Esophagus muscularis mucosa (tissue), 4 donors: ENCODE measurements around the gene PDS5B. TPM values are rescaled to one million over a fixed set of nuclear protein-coding genes. Genes with fewer than 3 reads are reported as not detected.

Source experiments
- DNase-seq: peaks from one replicate; pipeline ENCODE4 v3.0.0-alpha.2; 2017; ENCODE audit errors: extremely low spot score
- H3K27ac ChIP-seq, 4 donors: fragments of 200-600 bp; sonication (generic); replicated peaks in 1 of 4; 1 replicate in 3 of 4; 2 replicates in 1 of 4; pipeline ENCODE4 v1.5.1; 2016 to 2019; ENCODE audit warnings: mild to moderate bottlenecking in 1 of 4
- H3K27me3 ChIP-seq, 4 donors: fragments of 200-600 bp; sonication (generic); one replicate each; pipeline versions ENCODE4 v1.5.1 to v1.6.0; 2016 to 2019
- H3K36me3 ChIP-seq, 4 donors: fragments of 200-600 bp; sonication (generic); one replicate each; pipeline ENCODE4 v1.5.1; 2016 to 2019
- H3K4me1 ChIP-seq, 4 donors: fragments of 200-600 bp; sonication (generic); one replicate each; pipeline ENCODE4 v1.5.1; 2016 to 2019
- H3K4me3 ChIP-seq, 4 donors: fragments of 200-600 bp; sonication (generic); 1 replicate in 2 of 4; 2 replicates in 2 of 4; pipeline ENCODE4 v1.5.1; 2016 to 2019; ENCODE audit warnings: mild to moderate bottlenecking in 4 of 4, moderate library complexity in 1 of 4
- H3K9me3 ChIP-seq, 4 donors: fragments of 200-600 bp; sonication (generic); 1 replicate in 3 of 4; 2 replicates in 1 of 4; pipeline ENCODE4 v1.5.1; 2016 to 2019
- CTCF ChIP-seq, 3 experiments: fragments of 200-600 bp in 2 of 3; fragments of 450-650 bp in 1 of 3; sonication (generic) in 2 of 3; IDR thresholded peaks; one replicate each; pipeline ENCODE4 v1.5.1; 2017 to 2019; ENCODE audit warnings: antibody characterized with exemption in 3 of 3, mild to moderate bottlenecking in 2 of 3, moderate library complexity in 1 of 3
- EP300 ChIP-seq: sonication (generic); formaldehyde crosslinking; IDR thresholded peaks from one replicate; pipeline ENCODE4 v1.6.1; 2017; ENCODE audit warnings: antibody characterized with exemption
- POLR2A ChIP-seq: fragments of 450-650 bp; IDR thresholded peaks from one replicate; pipeline ENCODE4 v1.6.1; 2017; ENCODE audit warnings: antibody characterized with exemption, moderate library complexity, mild to moderate bottlenecking, low read depth
- POLR2AphosphoS5 ChIP-seq, 2 donors: sonication (generic); formaldehyde crosslinking; IDR thresholded peaks; one replicate each; pipeline ENCODE4 v1.6.1; 2017; ENCODE audit warnings: antibody characterized with exemption in 2 of 2
- WGBS: methylation state at CpG from one replicate; pipeline ENCODE4 v1.1.5; 2018; 5-methylcytosine and 5-hydroxymethylcytosine counted together
- intact Hi-C: fragments of 100-400 bp; cut with DNase I; formaldehyde crosslinking; loops from one replicate; pipeline ENCODE4 v1.15.1; 2023
- total RNA-seq, 4 donors: library from RNA; depleted of rRNA; stranded (reverse); fragments of >200 nt; gene quantifications; one replicate each; pipeline versions ENCODE4 v1.1.0 to v1.2.1, GENCODE V29; 2016

Gene PDS5B
- total RNA-seq, 4 donors from 2014 or later, result 33.1 to 58.6 (median 42.4) TPM

GRCh38 chr13:32582991-32583390, 3.3 kb upstream of the PDS5B start:
- intact Hi-C loops, result loop anchor here (5.0 kb wide), 2 partner anchors 41 to 671 kb away; no protein-coding TSS in a partner anchor
- DNase-seq, result no peak
- 84% methylated on average over 2 of the region's 2 CpGs for WGBS
- TF ChIP-seq EP300, result no peak
- TF ChIP-seq POLR2AphosphoS5 (IDR thresholded peaks at IDR 0.05), result no peak
- no peak for TF ChIP-seq POLR2A
- TF ChIP-seq CTCF (IDR thresholded peaks at IDR 0.05), result no peak
- peaks cover 5 to 8% (median 7%) of the 10 kb centered on the region in 4 donors for H3K4me1 ChIP-seq
- H3K9me3 ChIP-seq, result no peaks in the 10 kb centered on the region
- no peak overlapping the region for H3K27ac ChIP-seq
- H3K27me3 ChIP-seq, result no peaks in the 10 kb centered on the region
- H3K4me3 ChIP-seq, result no peak overlapping the region
- no peaks in the 10 kb centered on the region for H3K36me3 ChIP-seq

GRCh38 chr13:32585550-32586079, 637 bp upstream of the PDS5B start:
- H3K27ac ChIP-seq, result peak overlapping the region; percentile 92 to 97 (median 94)

GRCh38 chr13:32587011-32587810, 959 bp downstream of the PDS5B start:
- Histone ChIP-seq H3K27me3 (no peaks in the 10 kb centered on the region), H3K4me3 (peak overlapping the region; percentile 76 to 96 (median 82)), H3K27ac (peak overlapping the region; percentile 92 to 97 (median 94)), H3K36me3 (no peaks in the 10 kb centered on the region), H3K4me1 (peaks cover 17 to 46% (median 45%) of the 10 kb centered on the region in 4 donors), H3K9me3 (no peaks in the 10 kb centered on the region)
- 0% methylated on average over 23 of the region's 74 CpGs for WGBS
- DNase-seq, result no peak
- TF ChIP-seq POLR2A, result no peak
- peak in 2 of 3 experiments; percentile 33 to 47 for TF ChIP-seq CTCF (IDR thresholded peaks at IDR 0.05)
- TF ChIP-seq POLR2AphosphoS5 (IDR thresholded peaks at IDR 0.05), result peak in 1 of 2 donors; percentile 49
- intact Hi-C loops, result loop anchor here (2.0 to 5.0 kb wide), 2 partner anchors 52 to 1135 kb away; no protein-coding TSS in a partner anchor

More at GRCh38 chr13:32585550-32586079, 637 bp upstream of the PDS5B start:
- WGBS, result 13% methylated on average over 8 of the region's 8 CpGs
- intact Hi-C loops, result loop anchor here (2.0 to 5.0 kb wide), 2 partner anchors 53 to 1137 kb away; no protein-coding TSS in a partner anchor
- Histone ChIP-seq H3K27me3 (no peaks in the 10 kb centered on the region), H3K36me3 (no peaks in the 10 kb centered on the region), H3K4me3 (peak overlapping the region; percentile 76 to 96 (median 82)), H3K9me3 (no peaks in the 10 kb centered on the region), H3K4me1 (peaks cover 17 to 32% (median 30%) of the 10 kb centered on the region in 4 donors)
- TF ChIP-seq POLR2A (no peak), POLR2AphosphoS5 (IDR thresholded peaks at IDR 0.05) (no peak), EP300 (no peak), CTCF (IDR thresholded peaks at IDR 0.05) (no peak)
- no peak for DNase-seq

GRCh38 chr13:32587811-32588170, 1.5 kb downstream of the PDS5B start:
- no peak for TF ChIP-seq POLR2A
- TF ChIP-seq EP300, result no peak
- no peak for TF ChIP-seq POLR2AphosphoS5 (IDR thresholded peaks at IDR 0.05)
- no peak for TF ChIP-seq CTCF (IDR thresholded peaks at IDR 0.05)
- 1% methylated on average over 8 of the region's 8 CpGs for WGBS
- H3K27me3 ChIP-seq, result no peaks in the 10 kb centered on the region
- peak overlapping the region; percentile 92 to 97 (median 94) for H3K27ac ChIP-seq
- no peaks in the 10 kb centered on the region for H3K36me3 ChIP-seq
- no peaks in the 10 kb centered on the region for H3K9me3 ChIP-seq
- H3K4me1 ChIP-seq, result peaks cover 17 to 52% (median 47%) of the 10 kb centered on the region in 4 donors
- intact Hi-C loops, result loop anchor here (2.0 to 5.0 kb wide), 2 partner anchors 51 to 1135 kb away; no protein-coding TSS in a partner anchor
- no peak for DNase-seq
- peak overlapping the region; percentile 76 to 96 (median 82) for H3K4me3 ChIP-seq
